CD14-positive monocyte (primary cell): ENCODE results near the gene GPR39. TPM values are rescaled to one million over a fixed set of nuclear protein-coding genes. Genes with fewer than 3 reads are reported as not detected.

Source experiments
- DNase-seq, 3 donors: peaks; one replicate each; pipeline ENCODE4 v3.0.0-alpha.2; 2011 to 2022
- H2AFZ ChIP-seq: 2 replicates; pipeline ENCODE4 v1.6.0; 2012; ENCODE audit warnings: mild to moderate bottlenecking, low read depth, low read length, inconsistent platforms; ENCODE audit not compliant: insufficient read depth, poor library complexity, severe bottlenecking
- H3K27ac ChIP-seq, 2 donors: 1 replicate in 1 of 2; 2 replicates in 1 of 2; pipeline ENCODE4 v1.5.1; 2012 to 2013; ENCODE audit warnings: low read length in 2 of 2, control low read depth in 1 of 2, inconsistent platforms in 1 of 2, low read depth in 1 of 2, mild to moderate bottlenecking in 1 of 2
- H3K27me3 ChIP-seq, 2 donors: one replicate each; pipeline versions ENCODE4 v1.6.0 to v1.6.1; 2011 to 2013; ENCODE audit warnings: low read length in 2 of 2; ENCODE audit not compliant: control insufficient read depth in 2 of 2, insufficient read depth in 2 of 2
- H3K36me3 ChIP-seq, 2 donors: replicated peaks in 1 of 2; 1 replicate in 1 of 2; 2 replicates in 1 of 2; pipeline versions ENCODE4 v1.5.1 to v1.6.1; 2012 to 2013; ENCODE audit warnings: low read length in 2 of 2, control low read depth in 1 of 2, inconsistent platforms in 1 of 2, mild to moderate bottlenecking in 1 of 2; ENCODE audit not compliant: insufficient read depth in 2 of 2, control insufficient read depth in 1 of 2
- H3K4me1 ChIP-seq, 2 donors: 1 replicate in 1 of 2; 2 replicates in 1 of 2; pipeline versions ENCODE4 v1.5.1 to v1.6.1; 2012 to 2013; ENCODE audit warnings: low read length in 2 of 2, control low read depth in 1 of 2, inconsistent platforms in 1 of 2, mild to moderate bottlenecking in 1 of 2, moderate library complexity in 1 of 2; ENCODE audit not compliant: insufficient read depth in 2 of 2, control insufficient read depth in 1 of 2
- H3K4me2 ChIP-seq: replicated peaks from 2 replicates; pipeline ENCODE3; 2012; ENCODE audit warnings: low read length, moderate library complexity, mild to moderate bottlenecking; ENCODE audit not compliant: poor library complexity, severe bottlenecking; ENCODE audit errors: extremely low read depth
- H3K4me3 ChIP-seq, 3 experiments: fragments of 200-600 bp in 1 of 3; sonication (generic) in 1 of 3; replicated peaks in 1 of 3; 1 replicate in 2 of 3; 2 replicates in 1 of 3; pipeline ENCODE4 v1.5.1; 2011 to 2013; ENCODE audit warnings: low read length in 3 of 3, mild to moderate bottlenecking in 3 of 3, control low read depth in 2 of 3, low read depth in 2 of 3, inconsistent platforms in 1 of 3, moderate library complexity in 1 of 3
- H3K79me2 ChIP-seq: 2 replicates; pipeline ENCODE4 v1.6.0; 2012; ENCODE audit warnings: mild to moderate bottlenecking, control low read depth, inconsistent platforms, low read length, moderate library complexity; ENCODE audit not compliant: insufficient read depth
- H3K9ac ChIP-seq: 2 replicates; pipeline ENCODE4 v1.6.0; 2017; ENCODE audit warnings: low read length, mild to moderate bottlenecking; ENCODE audit not compliant: insufficient read depth, poor library complexity, severe bottlenecking
- H3K9me3 ChIP-seq, 2 donors: replicated peaks in 1 of 2; 1 replicate in 1 of 2; 2 replicates in 1 of 2; pipeline versions ENCODE4 v1.5.1 to v1.6.1; 2012 to 2013; ENCODE audit warnings: low read length in 2 of 2, control low read depth in 1 of 2; ENCODE audit not compliant: control insufficient read depth in 1 of 2, insufficient read depth in 1 of 2
- H4K20me1 ChIP-seq: 2 replicates; pipeline ENCODE4 v1.6.0; 2012; ENCODE audit warnings: mild to moderate bottlenecking, low read length, control low read depth, moderate library complexity; ENCODE audit not compliant: insufficient read depth
- H3K27ac Mint-ChIP-seq, 7 donors: one replicate each; pipeline ENCODE4 v1.8.0; 2020; ENCODE audit warnings: mild to moderate bottlenecking in 7 of 7, mixed read lengths in 7 of 7, moderate library complexity in 6 of 7, inconsistent platforms in 2 of 7
- H3K27me3 Mint-ChIP-seq, 3 donors: one replicate each; pipeline ENCODE4 v1.8.0; 2021 to 2022; ENCODE audit warnings: low read depth in 3 of 3, mild to moderate bottlenecking in 3 of 3, mixed read lengths in 3 of 3, moderate library complexity in 3 of 3, inconsistent platforms in 1 of 3
- H3K36me3 Mint-ChIP-seq, 2 donors: one replicate each; pipeline ENCODE4 v1.8.0; 2020; ENCODE audit warnings: mixed read lengths in 2 of 2, inconsistent platforms in 1 of 2, mild to moderate bottlenecking in 1 of 2
- H3K4me1 Mint-ChIP-seq: one replicate; pipeline ENCODE4 v1.8.0; 2020; ENCODE audit warnings: mild to moderate bottlenecking, mixed read lengths
- H3K4me3 Mint-ChIP-seq, 2 donors: one replicate each; pipeline ENCODE4 v1.8.0; 2020; ENCODE audit warnings: mild to moderate bottlenecking in 2 of 2, mixed read lengths in 2 of 2, moderate library complexity in 1 of 2
- H3K9me3 Mint-ChIP-seq, 7 donors: one replicate each; pipeline ENCODE4 v1.8.0; 2020 to 2022; ENCODE audit warnings: mixed read lengths in 7 of 7, mild to moderate bottlenecking in 6 of 7, moderate library complexity in 6 of 7, inconsistent platforms in 2 of 7
- WGBS: methylation state at CpG from one replicate; pipeline ENCODE4 v1.1.5; 2013; ENCODE audit warnings: missing lambda C conversion rate; ENCODE audit not compliant: insufficient coverage; 5-methylcytosine and 5-hydroxymethylcytosine counted together
- intact Hi-C, 2 donors: fragments of 100-400 bp; cut with micrococcal nuclease; formaldehyde crosslinking; loops; one replicate each; pipeline versions ENCODE4 v1.15.0 to v1.15.1; 2023
- polyA plus RNA-seq, 3 donors: library from polyadenylated mRNA; depleted of rRNA in 1 of 3; unstranded in 2 of 3; stranded (reverse) in 1 of 3; fragments of 300-500 nt in 2 of 3; fragments of >200 nt in 1 of 3; fragmentation: Illumina TruSeq in 2 of 3; gene quantifications; 1 replicate in 2 of 3; 2 replicates in 1 of 3; pipeline ENCODE4 v1.2.3, GENCODE V29; 2012 to 2021
- TF ChIP-seq, protein P1 (sequence below): fragments of 200-600 bp; IDR thresholded peaks from one replicate; pipeline ENCODE4 v1.8.0; 2022; ENCODE audit warnings: antibody characterized with exemption, mild to moderate bottlenecking

Gene GPR39
- polyA plus RNA-seq, 3 donors = 0.12 TPM; not detected in 2

DNA sequence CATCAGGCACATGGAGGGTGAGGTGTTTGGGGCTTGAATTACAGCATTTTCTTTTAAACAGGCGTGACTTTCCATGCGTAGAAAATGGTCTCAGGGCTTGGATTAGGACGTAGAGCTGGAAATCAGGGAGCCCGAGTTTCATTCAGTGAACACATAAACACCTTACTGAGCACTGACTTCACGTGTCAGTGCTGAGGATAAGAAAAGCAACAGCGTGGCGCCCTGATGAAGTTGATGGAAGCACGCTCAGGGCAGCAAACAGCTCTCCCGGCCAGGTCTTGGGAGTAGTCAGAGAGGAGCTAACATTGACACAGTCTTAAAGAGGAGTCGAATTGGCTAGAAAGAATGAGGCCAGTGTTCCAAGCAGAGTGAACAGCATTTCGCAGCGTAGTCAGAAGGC is 142.7 kb downstream of the GPR39 start:
- H2AFZ ChIP-seq = no peak overlapping the region
- intact Hi-C loops = no loop called here
- no peak overlapping the region for H3K4me2 ChIP-seq
- H3K9ac ChIP-seq = no peak overlapping the region
- no peaks in the 10 kb centered on the region for H3K4me1 Mint-ChIP-seq
- no peaks in the 10 kb centered on the region for H3K4me1 ChIP-seq
- 92% methylated on average over 9 of the region's 12 CpGs for WGBS
- H3K4me3 ChIP-seq = no peak overlapping the region
- H3K9me3 Mint-ChIP-seq = peaks cover 0 to 3% (median 1%) of the 10 kb centered on the region in 7 donors
- no peak for DNase-seq
- H3K79me2 ChIP-seq = no peaks in the 10 kb centered on the region
- H3K27ac Mint-ChIP-seq = peak overlapping the region in 1 of 7 donors; percentile 1
- H3K27ac ChIP-seq = no peak overlapping the region
- no peaks in the 10 kb centered on the region for H3K36me3 ChIP-seq
- TF ChIP-seq, protein P1, sequence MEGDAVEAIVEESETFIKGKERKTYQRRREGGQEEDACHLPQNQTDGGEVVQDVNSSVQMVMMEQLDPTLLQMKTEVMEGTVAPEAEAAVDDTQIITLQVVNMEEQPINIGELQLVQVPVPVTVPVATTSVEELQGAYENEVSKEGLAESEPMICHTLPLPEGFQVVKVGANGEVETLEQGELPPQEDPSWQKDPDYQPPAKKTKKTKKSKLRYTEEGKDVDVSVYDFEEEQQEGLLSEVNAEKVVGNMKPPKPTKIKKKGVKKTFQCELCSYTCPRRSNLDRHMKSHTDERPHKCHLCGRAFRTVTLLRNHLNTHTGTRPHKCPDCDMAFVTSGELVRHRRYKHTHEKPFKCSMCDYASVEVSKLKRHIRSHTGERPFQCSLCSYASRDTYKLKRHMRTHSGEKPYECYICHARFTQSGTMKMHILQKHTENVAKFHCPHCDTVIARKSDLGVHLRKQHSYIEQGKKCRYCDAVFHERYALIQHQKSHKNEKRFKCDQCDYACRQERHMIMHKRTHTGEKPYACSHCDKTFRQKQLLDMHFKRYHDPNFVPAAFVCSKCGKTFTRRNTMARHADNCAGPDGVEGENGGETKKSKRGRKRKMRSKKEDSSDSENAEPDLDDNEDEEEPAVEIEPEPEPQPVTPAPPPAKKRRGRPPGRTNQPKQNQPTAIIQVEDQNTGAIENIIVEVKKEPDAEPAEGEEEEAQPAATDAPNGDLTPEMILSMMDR = no peak
- no peaks in the 10 kb centered on the region for H3K9me3 ChIP-seq
- H3K27me3 ChIP-seq = peaks cover 0 to 3% of the 10 kb centered on the region in 2 donors
- no peaks in the 10 kb centered on the region for H3K36me3 Mint-ChIP-seq
- no peaks in the 10 kb centered on the region for H4K20me1 ChIP-seq
- peaks cover 6 to 9% (median 9%) of the 10 kb centered on the region in 3 donors for H3K27me3 Mint-ChIP-seq
- H3K4me3 Mint-ChIP-seq = no peak overlapping the region

DNA sequence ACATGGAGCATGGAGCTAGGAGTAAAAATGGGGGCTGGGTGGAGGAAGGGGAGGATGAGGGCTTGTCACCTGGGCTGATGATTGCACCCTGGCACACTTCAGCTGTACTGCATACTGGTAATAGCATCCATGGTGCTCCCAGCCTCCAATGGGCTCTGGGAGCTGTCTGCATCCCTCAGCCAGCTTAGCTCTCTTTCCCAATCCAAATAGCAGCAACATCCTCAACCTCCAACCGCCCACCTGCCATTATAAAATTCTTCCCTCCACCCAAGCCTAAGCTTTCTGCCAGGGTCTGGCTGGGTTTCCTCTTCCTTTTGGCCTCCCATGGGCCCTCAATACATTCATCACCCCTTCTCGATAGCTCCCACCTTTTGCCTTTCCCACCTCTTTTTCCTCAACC is 143.3 kb downstream of the GPR39 start:
- H3K36me3 Mint-ChIP-seq = no peaks in the 10 kb centered on the region
- H3K27me3 Mint-ChIP-seq = peaks cover 6 to 9% (median 9%) of the 10 kb centered on the region in 3 donors
- H3K9me3 Mint-ChIP-seq = peaks cover 0 to 3% (median 1%) of the 10 kb centered on the region in 7 donors
- Histone ChIP-seq H3K9ac (no peak overlapping the region), H3K4me2 (no peak overlapping the region), H3K27me3 (peaks cover 0 to 3% of the 10 kb centered on the region in 2 donors), H3K27ac (no peak overlapping the region), H2AFZ (no peak overlapping the region), H3K4me3 (no peak overlapping the region), H4K20me1 (no peaks in the 10 kb centered on the region), H3K79me2 (no peaks in the 10 kb centered on the region), H3K4me1 (no peaks in the 10 kb centered on the region), H3K9me3 (no peaks in the 10 kb centered on the region), H3K36me3 (no peaks in the 10 kb centered on the region)
- no peak for DNase-seq
- WGBS = 86% methylated on average over 2 of the region's 2 CpGs
- TF ChIP-seq, protein P1 = no peak
- H3K4me1 Mint-ChIP-seq = no peaks in the 10 kb centered on the region
- H3K4me3 Mint-ChIP-seq = no peak overlapping the region
- H3K27ac Mint-ChIP-seq = no peak overlapping the region
- intact Hi-C loops = no loop called here
